Endothelial cell of umbilical vein (primary cell): ENCODE results near the gene TP53BP1. TPM values are rescaled to one million over a fixed set of nuclear protein-coding genes. Genes with fewer than 3 reads are reported as not detected.

ENCODE experiments used
- BruUV-seq: library from RNA; stranded (reverse); fragments of 400-500 nt; replicated peaks from 2 replicates; lab custom pipeline; 2021; lab: Mats Ljungman, UMichigan
- CTCF ChIA-PET: fragments of 300-600, 350-600 bp; sonication (Branson Sonifier 250); formaldehyde crosslinking; loops from one replicate; lab custom pipeline; 2021; ENCODE audit warnings: antibody characterized with exemption, inconsistent platforms; lab: Charles Lee
- POLR2A ChIA-PET: fragments of 300-600, 350-600 bp; sonication (Branson Sonifier 250); formaldehyde crosslinking; loops from one replicate; lab custom pipeline; 2021; ENCODE audit warnings: antibody characterized with exemption, inconsistent platforms; lab: Charles Lee
- DNase-seq: peaks from one replicate; pipeline ENCODE4 v3.0.0-alpha.2; 2011; ENCODE audit warnings: low read depth, low spot score
- FAIRE-seq: peaks from 2 replicates; lab custom pipeline; 2011; peaks lifted over from hg19 to GRCh38; lab: Jason Lieb, UNC
- H2AFZ ChIP-seq: 2 replicates; pipeline ENCODE4 v1.6.0; 2012; ENCODE audit warnings: low read depth, low read length, control low read depth, inconsistent platforms
- H3K27ac ChIP-seq: 2 replicates; pipeline ENCODE4 v1.5.1; 2011; ENCODE audit warnings: low read depth, mild to moderate bottlenecking, control low read depth, low read length, moderate library complexity; ENCODE audit not compliant: insufficient read depth
- H3K27me3 ChIP-seq, 2 experiments: 2 replicates each; pipeline versions ENCODE4 v1.6.0 to v1.6.1; 2011; ENCODE audit warnings: low read length in 2 of 2, mixed read lengths in 1 of 2; ENCODE audit not compliant: control insufficient read depth in 2 of 2, insufficient read depth in 2 of 2
- H3K36me3 ChIP-seq, 2 experiments: 2 replicates in 1 of 2; 3 replicates in 1 of 2; pipeline ENCODE4 v1.5.1; 2011; ENCODE audit warnings: low read length in 2 of 2, mild to moderate bottlenecking in 1 of 2, moderate library complexity in 1 of 2; ENCODE audit not compliant: control insufficient read depth in 2 of 2, insufficient read depth in 2 of 2; ENCODE audit errors: extremely low read depth in 1 of 2
- H3K4me1 ChIP-seq: 3 replicates; pipeline ENCODE4 v1.5.1; 2011; ENCODE audit warnings: mild to moderate bottlenecking, low read length; ENCODE audit not compliant: control insufficient read depth, insufficient read depth; ENCODE audit errors: extremely low read depth
- H3K4me2 ChIP-seq: 2 replicates; pipeline ENCODE4 v1.6.1; 2011; ENCODE audit warnings: low read length, control low read depth, mixed read lengths; ENCODE audit not compliant: insufficient read depth
- H3K4me3 ChIP-seq, 3 experiments: fragments of 200-600 bp in 1 of 3; sonication (generic), shearing (Covaris generic) in 1 of 3; replicated peaks in 1 of 3; 2 replicates each; pipeline ENCODE4 v1.5.1; 2011 to 2016; ENCODE audit warnings: control low read depth in 3 of 3, low read length in 3 of 3, mild to moderate bottlenecking in 2 of 3, inconsistent platforms in 1 of 3, low read depth in 1 of 3, moderate library complexity in 1 of 3; ENCODE audit not compliant: insufficient read depth in 1 of 3
- H3K79me2 ChIP-seq: 2 replicates; pipeline ENCODE4 v1.6.0; 2012; ENCODE audit warnings: low read length, inconsistent platforms; ENCODE audit not compliant: control insufficient read depth, insufficient read depth
- H3K9ac ChIP-seq: replicated peaks from 2 replicates; pipeline ENCODE3; 2011; ENCODE audit warnings: low read length, control low read depth; ENCODE audit not compliant: insufficient read depth; ENCODE audit errors: extremely low read depth
- H3K9me1 ChIP-seq: replicated peaks from 3 replicates; pipeline ENCODE4 v1.6.0; 2011; ENCODE audit warnings: mild to moderate bottlenecking, low read length; ENCODE audit not compliant: control insufficient read depth, insufficient read depth; ENCODE audit errors: extremely low read depth
- H3K9me3 ChIP-seq: replicated peaks from 2 replicates; pipeline ENCODE4 v1.5.1; 2012; ENCODE audit warnings: low read length, inconsistent platforms; ENCODE audit not compliant: control insufficient read depth, insufficient read depth
- H4K20me1 ChIP-seq: replicated peaks from 2 replicates; pipeline ENCODE3; 2011; ENCODE audit warnings: mild to moderate bottlenecking, low read length; ENCODE audit not compliant: control insufficient read depth, insufficient read depth; ENCODE audit errors: extremely low read depth
- CTCF ChIP-seq, 2 donors: IDR thresholded peaks; 1 replicate in 1 of 2; 2 replicates in 1 of 2; pipeline ENCODE4 v1.5.1; 2011; ENCODE audit warnings: low read length in 2 of 2, mild to moderate bottlenecking in 2 of 2, moderate library complexity in 2 of 2, control low read depth in 1 of 2, inconsistent platforms in 1 of 2, low read depth in 1 of 2; ENCODE audit not compliant: insufficient read depth in 1 of 2; ENCODE audit errors: extremely low read depth in 1 of 2
- EZH2 ChIP-seq: IDR thresholded peaks from 2 replicates; pipeline ENCODE4 v1.6.1; 2012; ENCODE audit warnings: borderline replicate concordance, low read depth, mild to moderate bottlenecking, moderate library complexity, low read length, inconsistent platforms; ENCODE audit not compliant: severe bottlenecking
- FOS ChIP-seq: IDR thresholded peaks from 2 replicates; pipeline ENCODE4 v1.6.1; 2011; ENCODE audit warnings: mild to moderate bottlenecking, low read length, moderate library complexity, borderline replicate concordance; ENCODE audit not compliant: insufficient read depth
- GATA2 ChIP-seq: IDR thresholded peaks from 2 replicates; pipeline ENCODE4 v1.7.0; 2011; ENCODE audit warnings: low read depth, mild to moderate bottlenecking, moderate library complexity, mixed read lengths, low read length; ENCODE audit not compliant: insufficient read length, insufficient read depth
- JUN ChIP-seq: IDR thresholded peaks from 2 replicates; pipeline ENCODE4 v1.6.1; 2011; ENCODE audit warnings: borderline replicate concordance, low read depth; ENCODE audit not compliant: insufficient read length, insufficient read depth
- MYC ChIP-seq: IDR thresholded peaks from one replicate; pipeline ENCODE4 v1.6.1; 2011; ENCODE audit warnings: mild to moderate bottlenecking, low read depth, low read length
- POLR2A ChIP-seq: IDR thresholded peaks from 2 replicates; pipeline ENCODE4 v1.6.1; 2012; ENCODE audit warnings: low read depth, mild to moderate bottlenecking, control low read depth, low read length
- POLR2AphosphoS5 ChIP-seq: IDR thresholded peaks from 2 replicates; pipeline ENCODE4 v1.6.1; 2012; ENCODE audit warnings: low read depth, mild to moderate bottlenecking, control low read depth, low read length, moderate library complexity; ENCODE audit not compliant: insufficient read depth
- dilution Hi-C: fragments of 300-500 bp; cut with MboI; formaldehyde crosslinking; loops from one replicate; pipeline ENCODE4 v1.15.0; 2019; ENCODE audit warnings: low sequenced_read_pairs; ENCODE audit not compliant: extremely low pct_ligation_motif_present
- intact Hi-C: fragments of 100-400 bp; cut with micrococcal nuclease; formaldehyde crosslinking; loops from one replicate; pipeline ENCODE4 v1.10.0; 2022
- polyA plus RNA-seq, 4 experiments: library from polyadenylated mRNA; depleted of rRNA in 3 of 4; stranded (reverse) in 3 of 4; unstranded in 1 of 4; fragments of >200 nt; gene quantifications; 2 replicates each; pipeline versions ENCODE4 v1.2.1 to v1.2.3, GENCODE V29; 2011 to 2012; ENCODE audit warnings: missing spikeins in 1 of 4
- total RNA-seq: library from RNA; stranded (reverse); gene quantifications from 2 replicates; pipeline ENCODE4 v1.2.3, GENCODE V29; 2021

Gene TP53BP1
- total and polyA plus RNA-seq, 2 donors (not counting 3 experiments of a cell fraction or from before 2014, with no cell fraction given), result 28.1 to 59.5 TPM

DNA sequence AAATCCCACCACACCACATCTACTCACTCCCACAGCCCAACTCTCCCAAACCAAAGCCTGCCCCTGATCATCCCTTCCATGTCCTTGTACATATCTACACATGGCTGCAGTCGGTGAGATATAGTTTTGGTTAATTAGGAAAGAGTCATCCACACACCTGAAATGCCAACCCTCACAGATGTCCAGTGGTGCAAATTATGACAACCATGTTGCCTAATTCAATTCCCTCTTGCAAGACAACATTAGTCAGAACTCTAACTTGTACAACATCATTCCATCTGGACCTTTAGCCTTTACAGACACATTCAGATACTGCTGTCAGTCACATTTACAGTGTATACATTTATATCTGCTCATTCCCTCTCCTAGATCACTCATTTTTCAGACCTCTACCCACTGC lies 80.9 kb downstream of the TP53BP1 start:
- Histone ChIP-seq H4K20me1 (no peaks in the 10 kb centered on the region), H3K9me3 (no peaks in the 10 kb centered on the region), H3K79me2 (no peaks in the 10 kb centered on the region), H3K4me2 (no peak overlapping the region), H3K4me1 (no peaks in the 10 kb centered on the region), H3K36me3 (peaks cover 20 to 42% of the 10 kb centered on the region in 2 experiments), H3K27me3 (no peaks in the 10 kb centered on the region), H3K27ac (no peak overlapping the region), H3K9ac (no peak overlapping the region), H3K9me1 (peaks cover 2% of the 10 kb centered on the region), H2AFZ (no peak overlapping the region), H3K4me3 (no peak overlapping the region)
- ChIA-PET CTCF (interaction anchor here (0.8 kb wide), 1 partner anchor 56 kb away, joined by 3 read pairs; no protein-coding TSS in a partner anchor), POLR2A (no interaction called here)
- FAIRE-seq, result no peak
- no peak for TF ChIP-seq FOS
- TF ChIP-seq GATA2, result no peak
- no peak for TF ChIP-seq JUN
- no peak for TF ChIP-seq CTCF (IDR thresholded peaks at IDR 0.05; ENCODE audit: extremely low read depth in 1 of 2, insufficient read depth in 1 of 2, low read depth in 1 of 2, low read length in 2 of 2)
- no peak for TF ChIP-seq EZH2
- TF ChIP-seq POLR2A, result no peak
- TF ChIP-seq MYC, result no peak
- TF ChIP-seq POLR2AphosphoS5, result no peak
- DNase-seq, result no peak
- dilution Hi-C loops, result no loop called here
- BruUV-seq, result no TSS peak
- intact Hi-C loops, result no loop called here
